Ishikawa (cell line): ENCODE data around the gene TSPOAP1.

ENCODE experiments used
- CEBPB ChIP-seq: IDR thresholded peaks from 2 replicates; pipeline ENCODE4 v1.6.1; 2012
- CREB1 ChIP-seq: IDR thresholded peaks from 2 replicates; pipeline ENCODE4 v1.6.1; 2012; ENCODE audit warnings: low read depth
- EGR1 ChIP-seq: IDR thresholded peaks from 2 replicates; pipeline ENCODE4 v1.6.1; 2012
- EP300 ChIP-seq: IDR thresholded peaks from 2 replicates; pipeline ENCODE4 v1.6.1; 2012; ENCODE audit warnings: borderline replicate concordance
- FOXM1 ChIP-seq: IDR thresholded peaks from 2 replicates; pipeline ENCODE4 v1.6.1; 2012; ENCODE audit warnings: low read depth, borderline replicate concordance
- NFIC ChIP-seq: IDR thresholded peaks from 2 replicates; pipeline ENCODE4 v1.6.1; 2012
- RAD21 ChIP-seq: IDR thresholded peaks from 2 replicates; pipeline ENCODE4 v1.6.1; 2012; ENCODE audit warnings: low read depth
- REST ChIP-seq: IDR thresholded peaks from 2 replicates; pipeline ENCODE4 v1.6.1; 2012; ENCODE audit warnings: low read depth, mild to moderate bottlenecking
- TAF1 ChIP-seq: IDR thresholded peaks from 2 replicates; pipeline ENCODE4 v1.6.1; 2012; ENCODE audit warnings: low read depth, mild to moderate bottlenecking
- TCF12 ChIP-seq: IDR thresholded peaks from 2 replicates; pipeline ENCODE4 v1.6.1; 2012; ENCODE audit warnings: low read depth
- TEAD4 ChIP-seq: IDR thresholded peaks from 2 replicates; pipeline ENCODE4 v1.6.1; 2012
- USF1 ChIP-seq: IDR thresholded peaks from 2 replicates; pipeline ENCODE4 v1.6.1; 2012
- YY1 ChIP-seq: IDR thresholded peaks from 2 replicates; pipeline ENCODE4 v1.6.1; 2012; ENCODE audit warnings: low read depth
- ZBTB7A ChIP-seq: IDR thresholded peaks from 2 replicates; pipeline ENCODE4 v1.6.1; 2012; ENCODE audit warnings: low read depth
- TF ChIP-seq, protein P1 (sequence below): IDR thresholded peaks from 2 replicates; pipeline ENCODE4 v1.6.1; 2012

Gene TSPOAP1

DNA sequence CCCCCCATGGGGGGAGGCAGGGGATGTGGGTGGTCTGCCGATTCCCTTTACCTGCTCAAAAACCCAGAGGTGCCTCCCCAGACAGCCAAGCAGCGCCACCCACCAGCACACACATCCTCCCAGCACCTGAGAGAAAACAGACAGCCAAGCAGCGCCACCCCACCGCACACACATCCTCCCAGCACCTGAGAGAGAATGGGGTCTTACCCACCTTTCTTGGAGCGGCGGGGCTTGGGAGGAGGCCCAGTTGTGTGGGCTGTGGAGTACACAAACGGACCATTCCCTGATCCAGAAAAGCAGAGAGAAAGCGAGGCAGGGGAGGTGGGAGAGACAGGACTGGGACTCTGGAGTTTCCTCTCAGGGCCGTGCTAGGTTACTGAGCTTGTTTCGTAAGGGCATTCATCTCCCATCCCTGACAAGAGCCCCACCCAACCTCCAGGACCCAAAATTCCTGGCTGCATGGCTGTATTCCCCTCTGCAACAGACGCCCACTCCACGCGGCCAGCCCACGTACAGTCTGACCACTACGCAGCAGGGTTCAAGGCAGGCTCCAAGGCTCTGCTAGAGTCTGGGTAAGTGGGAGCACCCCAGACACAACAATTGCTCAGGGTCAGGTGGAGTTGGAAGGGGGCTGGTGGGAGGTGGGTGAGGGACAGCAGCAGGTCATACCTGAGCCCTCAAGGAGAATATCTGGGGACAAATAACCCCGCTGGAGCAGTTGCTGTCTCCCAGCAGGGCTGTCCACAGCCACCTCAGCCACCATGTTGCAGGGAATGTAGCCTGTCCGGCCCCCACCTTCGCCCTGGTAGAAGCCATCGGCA lies 22.3 kb downstream of the TSPOAP1 start:
- no peak for TF ChIP-seq YY1
- no peak for TF ChIP-seq CREB1
- no peak for TF ChIP-seq TCF12

GRCh38 chr17:58305626-58306025 lies 23.0 kb downstream of the TSPOAP1 start:
- TF ChIP-seq, protein P1, sequence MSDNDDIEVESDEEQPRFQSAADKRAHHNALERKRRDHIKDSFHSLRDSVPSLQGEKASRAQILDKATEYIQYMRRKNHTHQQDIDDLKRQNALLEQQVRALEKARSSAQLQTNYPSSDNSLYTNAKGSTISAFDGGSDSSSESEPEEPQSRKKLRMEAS: no peak
- no peak for TF ChIP-seq ZBTB7A
- TF ChIP-seq NFIC: no peak
- no peak for TF ChIP-seq REST
- TF ChIP-seq CEBPB: no peak
- no peak for TF ChIP-seq EP300
- TF ChIP-seq TAF1: no peak
- TF ChIP-seq YY1: no peak
- no peak for TF ChIP-seq TCF12
- no peak for TF ChIP-seq TEAD4
- no peak for TF ChIP-seq EGR1
- no peak for TF ChIP-seq CREB1
- TF ChIP-seq RAD21: no peak
- TF ChIP-seq USF1: no peak
- no peak for TF ChIP-seq FOXM1

DNA sequence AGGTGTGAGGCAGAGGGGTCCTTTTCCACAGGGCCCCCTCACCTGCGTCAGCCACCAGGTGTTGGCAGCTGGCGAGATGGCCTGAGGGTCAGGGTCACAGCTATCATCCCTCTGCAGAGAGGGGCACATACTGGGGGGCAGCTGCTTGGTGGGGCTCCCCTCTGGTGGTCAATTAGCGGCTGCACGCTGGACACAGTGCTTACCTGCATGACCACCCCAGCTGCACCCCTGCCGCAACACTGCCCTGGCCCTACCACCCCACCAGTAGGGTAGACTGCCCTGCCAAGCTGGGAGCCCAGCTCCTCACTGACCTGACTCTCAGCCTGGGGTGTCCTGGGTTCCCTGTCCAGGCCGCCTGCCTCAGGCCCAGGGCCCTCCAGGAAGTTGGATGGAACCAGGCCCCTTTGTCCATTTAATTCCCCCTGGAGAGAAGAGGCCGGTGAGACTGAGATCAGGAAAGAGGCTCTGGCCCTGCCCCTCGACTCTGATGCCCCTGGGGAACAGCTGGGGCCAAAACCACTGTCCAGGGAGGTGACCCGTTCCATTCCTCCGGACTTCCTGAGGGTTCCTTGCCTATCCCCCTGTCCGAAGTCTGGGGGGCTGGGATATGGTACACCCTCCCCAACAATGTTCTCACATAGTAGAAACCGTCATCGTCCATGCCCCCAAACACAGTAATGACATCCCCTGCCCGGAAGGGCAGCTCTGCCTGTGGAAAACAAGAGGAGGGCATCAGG lies 23.7 kb downstream of the TSPOAP1 start:
- TF ChIP-seq EGR1 (no peak), TEAD4 (no peak), FOXM1 (no peak), ZBTB7A (no peak), CEBPB (no peak)
- TF ChIP-seq, protein P1: no peak

DNA sequence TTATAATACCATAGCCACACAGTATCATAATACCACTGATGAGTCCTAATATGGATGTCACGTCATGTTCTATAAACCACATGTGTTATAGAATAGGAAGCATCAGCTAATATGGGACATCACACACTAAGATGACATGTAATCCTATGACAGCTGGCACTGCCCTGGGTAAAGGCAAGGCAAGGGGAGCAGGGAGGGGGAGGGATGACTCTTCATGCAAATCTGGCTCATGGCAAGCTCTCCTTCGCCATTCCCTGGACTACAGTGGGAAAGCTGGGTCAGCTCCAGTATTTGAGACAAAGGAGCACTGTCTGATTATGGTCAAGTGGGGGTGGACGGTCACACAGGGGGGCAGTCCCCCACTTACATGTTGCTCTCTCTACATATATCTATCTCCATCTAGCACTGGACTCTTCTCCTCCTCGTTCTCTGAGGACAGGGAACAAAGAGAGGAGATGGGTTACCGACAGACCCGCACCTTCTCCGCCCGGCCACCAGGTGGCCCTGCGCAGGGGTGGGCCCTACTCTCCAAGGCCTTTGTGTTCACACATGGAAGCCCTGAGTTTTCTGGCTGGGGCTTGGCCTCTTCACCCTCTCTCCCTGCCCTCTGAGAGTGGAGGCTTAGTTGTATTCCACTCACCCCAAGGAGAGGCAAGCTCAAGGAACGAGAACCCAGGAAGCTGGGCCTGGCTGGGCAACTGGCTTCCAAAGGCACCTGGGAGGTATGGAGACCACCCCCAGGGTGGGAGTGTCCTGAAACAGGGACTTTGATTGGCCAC lies 24.4 kb downstream of the TSPOAP1 start:
- TF ChIP-seq TCF12: no peak
- TF ChIP-seq RAD21: peak; percentile 67
- TF ChIP-seq CEBPB: no peak

GRCh38 chr17:58302919-58303585 lies 25.5 kb downstream of the TSPOAP1 start:
- TF ChIP-seq YY1 (no peak), TEAD4 (no peak), FOXM1 (no peak), EGR1 (no peak), RAD21 (no peak), NFIC (no peak), USF1 (no peak), CEBPB (no peak), EP300 (no peak), ZBTB7A (no peak), TAF1 (no peak), CREB1 (no peak), TCF12 (no peak), REST (no peak)
- TF ChIP-seq, protein P1: no peak
